ENCODE results near the gene WWOX. TPM values are rescaled to one million over a fixed set of nuclear protein-coding genes. Genes with fewer than 3 reads are reported as not detected.

WWOX gene
- total and polyA plus RNA-seq, 4 experiments from 2014 or later = 10.4 to 23.1 (median 17.5) TPM

DNA sequence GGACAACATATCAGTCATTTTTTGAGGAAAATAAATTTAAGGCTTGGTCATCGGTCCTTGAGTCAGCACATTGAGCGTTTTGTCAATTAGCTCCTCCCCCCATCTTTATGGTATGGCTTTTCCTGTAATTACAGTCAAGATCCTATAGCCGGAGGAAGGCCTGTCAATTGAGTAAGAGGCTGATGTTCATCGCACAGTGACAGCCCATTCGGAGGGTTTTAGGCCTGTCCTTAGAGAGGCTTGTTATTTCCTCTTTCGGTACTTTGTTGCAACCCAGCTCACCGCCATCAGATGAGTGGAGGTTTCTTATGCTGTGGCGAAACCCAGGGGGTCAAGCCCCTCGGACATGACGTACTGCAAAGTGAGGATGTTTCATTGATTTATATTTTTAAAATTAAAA is 395.2 kb downstream of the WWOX start:
- no peaks in the 10 kb centered on the region for H3K36me3 ChIP-seq (ENCODE audit: insufficient read depth, low read length)
- H3K27me3 Mint-ChIP-seq = no peaks in the 10 kb centered on the region
- no peak overlapping the region for H3K4me3 Mint-ChIP-seq
- no peaks in the 10 kb centered on the region for H3K4me1 Mint-ChIP-seq
- ChIA-PET POLR2A (ENCODE audit: partially characterized antibody) (no interaction called here), CTCF (ENCODE audit: partially characterized antibody) (no interaction called here)
- DNase-seq = no peak
- intact Hi-C loops (cut with micrococcal nuclease) = no loop called here
- no peaks in the 10 kb centered on the region for H3K9me3 Mint-ChIP-seq
- H3K4me3 ChIP-seq (ENCODE audit: low read length in 2 of 2) = no peak overlapping the region
- no peak overlapping the region for H3K27ac ChIP-seq (ENCODE audit: low read depth, low read length)
- H3K27me3 ChIP-seq (ENCODE audit: insufficient read depth, low read length) = no peaks in the 10 kb centered on the region
- no peak overlapping the region for H3K27ac Mint-ChIP-seq
- H3K9me3 ChIP-seq (ENCODE audit: control insufficient read depth in 1 of 2, low read length in 2 of 2) = no peaks in the 10 kb centered on the region
- H3K4me1 ChIP-seq (ENCODE audit: insufficient read depth, low read length) = no peaks in the 10 kb centered on the region
- no peaks in the 10 kb centered on the region for H3K36me3 Mint-ChIP-seq

- no peak overlapping the region for H3K27ac Mint-ChIP-seq
- intact Hi-C loops (cut with micrococcal nuclease) = no loop called here
- Histone ChIP-seq H3K27ac (ENCODE audit: low read depth, low read length) (no peak overlapping the region), H3K36me3 (ENCODE audit: insufficient read depth, low read length) (no peaks in the 10 kb centered on the region), H3K4me3 (ENCODE audit: low read length in 2 of 2) (no peak overlapping the region), H3K9me3 (ENCODE audit: control insufficient read depth in 1 of 2, low read length in 2 of 2) (no peaks in the 10 kb centered on the region), H3K4me1 (ENCODE audit: insufficient read depth, low read length) (no peaks in the 10 kb centered on the region), H3K27me3 (ENCODE audit: insufficient read depth, low read length) (no peaks in the 10 kb centered on the region)
- H3K4me3 Mint-ChIP-seq = no peak overlapping the region
- ChIA-PET CTCF (ENCODE audit: partially characterized antibody) (no interaction called here), POLR2A (ENCODE audit: partially characterized antibody) (no interaction called here)
- no peak for DNase-seq
- H3K27me3 Mint-ChIP-seq = no peaks in the 10 kb centered on the region
- H3K36me3 Mint-ChIP-seq = no peaks in the 10 kb centered on the region
- H3K9me3 Mint-ChIP-seq = no peaks in the 10 kb centered on the region
- H3K4me1 Mint-ChIP-seq = no peaks in the 10 kb centered on the region
Observed at GRCh38 chr16:78496189-78496588, 396.7 kb downstream of the WWOX start.

DNA sequence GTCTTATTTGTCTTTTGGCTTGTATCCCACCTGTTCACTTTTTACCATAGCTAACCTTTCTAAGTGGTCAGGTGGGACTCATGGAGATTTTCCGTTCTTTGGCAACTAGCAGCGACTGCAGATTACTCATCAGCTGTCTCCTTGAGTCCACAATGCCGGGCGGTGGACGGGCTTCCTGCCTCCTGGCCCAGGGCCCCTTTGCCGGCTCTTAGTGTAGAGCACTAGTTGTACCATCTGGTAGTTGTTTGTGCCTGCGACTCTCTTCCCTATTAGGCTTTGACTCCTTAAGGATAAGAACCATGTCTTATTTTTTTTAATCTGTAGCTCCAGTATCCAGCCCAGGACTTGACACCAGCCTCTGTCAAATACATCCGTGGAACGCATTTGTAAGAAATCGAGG is 399.9 kb downstream of the WWOX start:
- H3K4me3 ChIP-seq (ENCODE audit: low read length in 2 of 2) = no peak overlapping the region
- H3K36me3 ChIP-seq (ENCODE audit: insufficient read depth, low read length) = no peaks in the 10 kb centered on the region
- H3K9me3 ChIP-seq (ENCODE audit: control insufficient read depth in 1 of 2, low read length in 2 of 2) = no peaks in the 10 kb centered on the region
- no peak overlapping the region for H3K27ac ChIP-seq (ENCODE audit: low read depth, low read length)
- CTCF ChIA-PET (ENCODE audit: partially characterized antibody) = interaction anchor here (0.5 to 6.4 kb wide), 2 partner anchors 235 to 271 kb away, joined by 3 to 51 read pairs; no protein-coding TSS in a partner anchor
- Mint-ChIP-seq H3K4me3 (no peak overlapping the region), H3K4me1 (no peaks in the 10 kb centered on the region), H3K36me3 (no peaks in the 10 kb centered on the region), H3K9me3 (no peaks in the 10 kb centered on the region), H3K27me3 (no peaks in the 10 kb centered on the region), H3K27ac (no peak overlapping the region)
- H3K4me1 ChIP-seq (ENCODE audit: insufficient read depth, low read length) = no peaks in the 10 kb centered on the region
- no peaks in the 10 kb centered on the region for H3K27me3 ChIP-seq (ENCODE audit: insufficient read depth, low read length)
- DNase-seq = no peak
- intact Hi-C loops (cut with micrococcal nuclease) = no loop called here
- POLR2A ChIA-PET (ENCODE audit: partially characterized antibody) = no interaction called here

DNA sequence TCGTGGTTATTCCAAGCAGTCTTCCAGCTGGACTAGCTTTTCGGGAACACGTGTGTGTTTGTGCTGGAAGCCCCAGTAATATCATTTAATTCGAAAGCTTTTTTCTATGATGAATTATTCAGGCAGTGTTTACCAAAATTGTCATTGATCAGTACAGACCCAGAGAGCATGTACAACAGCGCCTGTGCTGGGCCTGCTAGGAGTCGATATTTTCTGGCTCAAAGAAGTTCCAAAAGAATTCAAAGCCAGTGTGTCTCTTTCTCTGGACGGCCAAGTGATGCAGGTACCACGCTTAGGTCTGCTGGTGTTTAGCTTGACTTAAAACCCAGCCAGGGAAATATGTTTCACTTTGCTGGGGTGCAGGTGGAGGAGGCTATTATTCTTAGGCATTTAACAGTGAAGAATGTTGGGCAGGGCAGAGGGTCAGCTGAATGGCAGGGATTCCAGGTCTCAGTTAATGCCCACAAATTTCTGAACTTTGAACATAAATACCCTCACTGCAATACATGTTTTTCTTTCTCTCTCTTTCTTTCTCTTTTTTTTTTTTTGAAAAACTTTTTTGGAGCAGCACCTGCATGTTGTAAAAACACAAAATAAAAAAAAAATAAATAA is 401.3 kb downstream of the WWOX start:
- no peak for DNase-seq
- Mint-ChIP-seq H3K9me3 (no peaks in the 10 kb centered on the region), H3K27me3 (no peaks in the 10 kb centered on the region), H3K36me3 (no peaks in the 10 kb centered on the region), H3K27ac (peak overlapping the region in 1 of 7 donors; percentile 22), H3K4me3 (no peak overlapping the region), H3K4me1 (no peaks in the 10 kb centered on the region)
- POLR2A ChIA-PET (ENCODE audit: partially characterized antibody) = no interaction called here
- Histone ChIP-seq H3K4me3 (ENCODE audit: low read length in 2 of 2) (no peak overlapping the region), H3K27ac (ENCODE audit: low read depth, low read length) (no peak overlapping the region), H3K4me1 (ENCODE audit: insufficient read depth, low read length) (no peaks in the 10 kb centered on the region), H3K36me3 (ENCODE audit: insufficient read depth, low read length) (no peaks in the 10 kb centered on the region), H3K9me3 (ENCODE audit: control insufficient read depth in 1 of 2, low read length in 2 of 2) (no peaks in the 10 kb centered on the region), H3K27me3 (ENCODE audit: insufficient read depth, low read length) (no peaks in the 10 kb centered on the region)
- intact Hi-C loops (cut with micrococcal nuclease) = no loop called here
- CTCF ChIA-PET (ENCODE audit: partially characterized antibody) = interaction anchor here (0.5 to 6.4 kb wide), 5 partner anchors 33 to 1584 kb away, joined by 3 to 51 read pairs (median 3); no protein-coding TSS in a partner anchor

- H3K4me1 ChIP-seq (ENCODE audit: insufficient read depth, low read length) = no peaks in the 10 kb centered on the region
- ChIA-PET CTCF (ENCODE audit: partially characterized antibody) (interaction anchor here (0.9 to 6.4 kb wide), 2 partner anchors 269 to 1100 kb away, joined by 3 to 51 read pairs; no protein-coding TSS in a partner anchor), POLR2A (ENCODE audit: partially characterized antibody) (no interaction called here)
- H3K36me3 Mint-ChIP-seq = no peaks in the 10 kb centered on the region
- H3K4me1 Mint-ChIP-seq = no peaks in the 10 kb centered on the region
- H3K36me3 ChIP-seq (ENCODE audit: insufficient read depth, low read length) = no peaks in the 10 kb centered on the region
- no peaks in the 10 kb centered on the region for H3K27me3 Mint-ChIP-seq
- no peak for DNase-seq
- no peak overlapping the region for H3K4me3 Mint-ChIP-seq
- no peaks in the 10 kb centered on the region for H3K9me3 ChIP-seq (ENCODE audit: control insufficient read depth in 1 of 2, low read length in 2 of 2)
- no peak overlapping the region for H3K27ac ChIP-seq (ENCODE audit: low read depth, low read length)
- intact Hi-C loops (cut with micrococcal nuclease) = loop anchor here (2.0 kb wide), 2 partner anchors 1583 to 1965 kb away; no protein-coding TSS in a partner anchor
- no peaks in the 10 kb centered on the region for H3K9me3 Mint-ChIP-seq
- H3K4me3 ChIP-seq (ENCODE audit: low read length in 2 of 2) = no peak overlapping the region
- no peaks in the 10 kb centered on the region for H3K27me3 ChIP-seq (ENCODE audit: insufficient read depth, low read length)
- no peak overlapping the region for H3K27ac Mint-ChIP-seq
Observed at GRCh38 chr16:78501744-78502143, 402.3 kb downstream of the WWOX start.

DNA sequence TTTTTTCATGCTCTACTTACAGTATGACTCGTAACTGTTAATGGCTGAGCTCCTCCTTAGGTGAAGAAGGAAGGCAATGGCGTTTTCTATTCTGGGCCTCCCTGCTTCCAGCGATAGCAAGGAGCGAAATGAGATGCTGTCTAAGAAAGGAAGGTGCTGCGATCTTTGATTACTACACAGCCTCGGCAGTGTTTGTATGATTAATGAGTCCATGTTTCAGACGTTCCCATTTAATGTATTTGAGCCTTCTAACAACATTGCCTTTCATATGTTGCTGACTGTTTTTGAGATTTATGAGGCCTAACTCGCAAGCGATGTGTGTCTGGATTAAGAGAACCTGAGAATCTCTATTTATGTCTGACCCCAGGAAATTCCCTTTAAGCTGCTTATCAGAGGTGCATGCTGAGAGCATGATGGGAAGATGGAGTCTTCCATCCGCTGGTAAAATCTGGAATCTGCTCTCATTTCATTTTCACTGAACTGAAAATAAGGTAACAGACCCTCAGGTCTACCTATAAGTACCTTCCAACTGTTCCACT is 403.4 kb downstream of the WWOX start:
- POLR2A ChIA-PET (ENCODE audit: partially characterized antibody) = no interaction called here
- no peak for DNase-seq
- no peaks in the 10 kb centered on the region for H3K27me3 Mint-ChIP-seq
- Histone ChIP-seq H3K27me3 (ENCODE audit: insufficient read depth, low read length) (no peaks in the 10 kb centered on the region), H3K4me3 (ENCODE audit: low read length in 2 of 2) (no peak overlapping the region), H3K4me1 (ENCODE audit: insufficient read depth, low read length) (no peaks in the 10 kb centered on the region), H3K27ac (ENCODE audit: low read depth, low read length) (no peak overlapping the region), H3K36me3 (ENCODE audit: insufficient read depth, low read length) (no peaks in the 10 kb centered on the region), H3K9me3 (ENCODE audit: control insufficient read depth in 1 of 2, low read length in 2 of 2) (no peaks in the 10 kb centered on the region)
- no peaks in the 10 kb centered on the region for H3K4me1 Mint-ChIP-seq
- no peaks in the 10 kb centered on the region for H3K9me3 Mint-ChIP-seq
- no peak overlapping the region for H3K27ac Mint-ChIP-seq
- H3K36me3 Mint-ChIP-seq = no peaks in the 10 kb centered on the region
- H3K4me3 Mint-ChIP-seq = no peak overlapping the region
- intact Hi-C loops (cut with micrococcal nuclease) = loop anchor here (1.0 to 2.0 kb wide), 4 partner anchors 267 to 1964 kb away; no protein-coding TSS in a partner anchor
- CTCF ChIA-PET (ENCODE audit: partially characterized antibody) = interaction anchor here (0.5 to 6.4 kb wide), 3 partner anchors 268 to 1099 kb away, joined by 3 to 51 read pairs (median 4); no protein-coding TSS in a partner anchor

- ChIA-PET CTCF (ENCODE audit: partially characterized antibody) (interaction anchor here (1.0 to 6.4 kb wide), 5 partner anchors 10 to 1098 kb away, joined by 3 to 51 read pairs (median 7); partner anchors contain the start of gene MAF), POLR2A (ENCODE audit: partially characterized antibody) (no interaction called here)
- intact Hi-C loops (cut with micrococcal nuclease) = loop anchor here (1.0 to 2.0 kb wide), 4 partner anchors 267 to 1963 kb away; no protein-coding TSS in a partner anchor
- Histone ChIP-seq H3K36me3 (ENCODE audit: insufficient read depth, low read length) (no peaks in the 10 kb centered on the region), H3K4me1 (ENCODE audit: insufficient read depth, low read length) (no peaks in the 10 kb centered on the region), H3K27me3 (ENCODE audit: insufficient read depth, low read length) (no peaks in the 10 kb centered on the region), H3K4me3 (ENCODE audit: low read length in 2 of 2) (no peak overlapping the region), H3K27ac (ENCODE audit: low read depth, low read length) (no peak overlapping the region), H3K9me3 (ENCODE audit: control insufficient read depth in 1 of 2, low read length in 2 of 2) (no peaks in the 10 kb centered on the region)
- H3K4me1 Mint-ChIP-seq = no peaks in the 10 kb centered on the region
- no peaks in the 10 kb centered on the region for H3K27me3 Mint-ChIP-seq
- H3K36me3 Mint-ChIP-seq = no peaks in the 10 kb centered on the region
- H3K27ac Mint-ChIP-seq = no peak overlapping the region
- H3K9me3 Mint-ChIP-seq = no peaks in the 10 kb centered on the region
- H3K4me3 Mint-ChIP-seq = no peak overlapping the region
- DNase-seq = peak; percentile 41 to 54 (median 48)
Observed at GRCh38 chr16:78503602-78504001, 404.1 kb downstream of the WWOX start.
